Measurements from ENCODE around the gene HSD17B2. TPM values are rescaled to one million over a fixed set of nuclear protein-coding genes. Genes with fewer than 3 reads are reported as not detected.

Gene HSD17B2
- total RNA-seq, 1 experiment from 2014 or later, result not detected

- TF ChIP-seq, protein P1, sequence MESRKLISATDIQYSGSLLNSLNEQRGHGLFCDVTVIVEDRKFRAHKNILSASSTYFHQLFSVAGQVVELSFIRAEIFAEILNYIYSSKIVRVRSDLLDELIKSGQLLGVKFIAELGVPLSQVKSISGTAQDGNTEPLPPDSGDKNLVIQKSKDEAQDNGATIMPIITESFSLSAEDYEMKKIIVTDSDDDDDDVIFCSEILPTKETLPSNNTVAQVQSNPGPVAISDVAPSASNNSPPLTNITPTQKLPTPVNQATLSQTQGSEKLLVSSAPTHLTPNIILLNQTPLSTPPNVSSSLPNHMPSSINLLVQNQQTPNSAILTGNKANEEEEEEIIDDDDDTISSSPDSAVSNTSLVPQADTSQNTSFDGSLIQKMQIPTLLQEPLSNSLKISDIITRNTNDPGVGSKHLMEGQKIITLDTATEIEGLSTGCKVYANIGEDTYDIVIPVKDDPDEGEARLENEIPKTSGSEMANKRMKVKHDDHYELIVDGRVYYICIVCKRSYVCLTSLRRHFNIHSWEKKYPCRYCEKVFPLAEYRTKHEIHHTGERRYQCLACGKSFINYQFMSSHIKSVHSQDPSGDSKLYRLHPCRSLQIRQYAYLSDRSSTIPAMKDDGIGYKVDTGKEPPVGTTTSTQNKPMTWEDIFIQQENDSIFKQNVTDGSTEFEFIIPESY (IDR thresholded peaks at IDR 0.05; ENCODE audit: extremely low read depth, insufficient replicate concordance, low read length), result no peak
- TF ChIP-seq POLR2A (IDR thresholded peaks at IDR 0.05; ENCODE audit: borderline replicate concordance, extremely low read depth, insufficient read depth, insufficient read length), result no peak
- TF ChIP-seq EZH2 (IDR thresholded peaks at IDR 0.05), result no peak
- no peak for TF ChIP-seq SP1 (IDR thresholded peaks at IDR 0.05; ENCODE audit: low read depth)
- TF ChIP-seq, protein P2, sequence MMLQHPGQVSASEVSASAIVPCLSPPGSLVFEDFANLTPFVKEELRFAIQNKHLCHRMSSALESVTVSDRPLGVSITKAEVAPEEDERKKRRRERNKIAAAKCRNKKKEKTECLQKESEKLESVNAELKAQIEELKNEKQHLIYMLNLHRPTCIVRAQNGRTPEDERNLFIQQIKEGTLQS (IDR thresholded peaks at IDR 0.05), result no peak
- TF ChIP-seq EGR1 (IDR thresholded peaks at IDR 0.05; ENCODE audit: low read depth), result no peak
Observed at GRCh38 chr16:82006036-82006435, 29.0 kb upstream of the HSD17B2 start (continued).

- CTCF ChIA-PET, result interaction anchor here (1.1 kb wide), 1 partner anchor 10 kb away, joined by 3 read pairs; no protein-coding TSS in a partner anchor
- POLR2A ChIA-PET, result no interaction called here
- no peak for TF ChIP-seq RAD21 (IDR thresholded peaks at IDR 0.05; ENCODE audit: low read depth)
- no peak for TF ChIP-seq EZH2 (IDR thresholded peaks at IDR 0.05)
- no peak for TF ChIP-seq EGR1 (IDR thresholded peaks at IDR 0.05; ENCODE audit: low read depth)
- TF ChIP-seq EZH2phosphoT487 (IDR thresholded peaks at IDR 0.05; ENCODE audit: borderline replicate concordance), result no peak
- TF ChIP-seq, protein P1 (IDR thresholded peaks at IDR 0.05; ENCODE audit: extremely low read depth, insufficient replicate concordance, low read length), result no peak
- TF ChIP-seq ELF1 (IDR thresholded peaks at IDR 0.05; ENCODE audit: borderline replicate concordance, low read depth), result no peak
- TF ChIP-seq, protein P3, sequence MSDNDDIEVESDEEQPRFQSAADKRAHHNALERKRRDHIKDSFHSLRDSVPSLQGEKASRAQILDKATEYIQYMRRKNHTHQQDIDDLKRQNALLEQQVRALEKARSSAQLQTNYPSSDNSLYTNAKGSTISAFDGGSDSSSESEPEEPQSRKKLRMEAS (IDR thresholded peaks at IDR 0.05), result no peak
- no peak for TF ChIP-seq REST (IDR thresholded peaks at IDR 0.05; ENCODE audit: low read depth)
- TF ChIP-seq, protein P2 (IDR thresholded peaks at IDR 0.05), result no peak
- TF ChIP-seq SRF (IDR thresholded peaks at IDR 0.05; ENCODE audit: low read depth), result no peak
- TF ChIP-seq POLR2A (IDR thresholded peaks at IDR 0.05; ENCODE audit: borderline replicate concordance, extremely low read depth, insufficient read depth, insufficient read length), result no peak
- TF ChIP-seq SP1 (IDR thresholded peaks at IDR 0.05; ENCODE audit: low read depth), result no peak
- no peak for TF ChIP-seq POLR2AphosphoS5 (IDR thresholded peaks at IDR 0.05; ENCODE audit: low read depth, low read length)
Observed at GRCh38 chr16:82007189-82007588, 27.9 kb upstream of the HSD17B2 start.

More at GRCh38 chr16:82007189-82007588, 27.9 kb upstream of the HSD17B2 start:
- H3K9me2 ChIP-seq (ENCODE audit: insufficient read depth), result no peaks in the 10 kb centered on the region
- ATAC-seq (no peak), DNase-seq (ENCODE audit: low read depth, low spot score) (no peak)
- no peak overlapping the region for H3K4me3 ChIP-seq (replicated peaks in 1 of 2; ENCODE audit: low read depth in 1 of 2, low read length in 2 of 2)
- no peak overlapping the region for H3K27ac ChIP-seq (ENCODE audit: low read depth, low read length)
- no peak overlapping the region for H3K9ac ChIP-seq (ENCODE audit: low read length)
- H4K20me1 ChIP-seq (ENCODE audit: insufficient read depth), result no peaks in the 10 kb centered on the region
- H3K27me3 ChIP-seq (ENCODE audit: insufficient read depth, low read length), result no peaks in the 10 kb centered on the region
- no peak overlapping the region for H2AFZ ChIP-seq (ENCODE audit: low read depth, low read length, poor library complexity, severe bottlenecking)
- H3K4me1 ChIP-seq (ENCODE audit: control insufficient read depth in 1 of 2, insufficient read depth in 2 of 2, low read length in 2 of 2), result peaks cover 0 to 14% of the 10 kb centered on the region in 2 experiments; a peak in 3 of 4 replicates
- peaks cover 5 to 14% of the 10 kb centered on the region in 2 experiments; a peak in 3 of 4 replicates for H3K36me3 ChIP-seq (ENCODE audit: control insufficient read depth in 1 of 2, insufficient read depth in 2 of 2, low read length in 2 of 2)
- BruUV-seq (replicated peaks), result no TSS peak
- intact Hi-C loops (cut with micrococcal nuclease), result no loop called here
- peaks cover 11% of the 10 kb centered on the region; the same call in 1 of the 2 replicates for H3K79me2 ChIP-seq (ENCODE audit: insufficient read depth, low read length)
- H3K4me2 ChIP-seq (ENCODE audit: low read length), result no peak overlapping the region
- RAD21 ChIA-PET (ENCODE audit: low non-redundant PET in 1 of 2, low total read pairs in 2 of 2, uncharacterized antibody in 2 of 2, unreplicated experiment in 2 of 2), result no interaction called here
- H3K9me3 ChIP-seq (ENCODE audit: control insufficient read depth in 1 of 2, insufficient read depth in 1 of 2, low read depth in 1 of 2, low read length in 2 of 2), result peaks cover 6 to 8% of the 10 kb centered on the region in 2 experiments; a peak in 2 of 4 replicates
